Astrocyte (in vitro differentiated cells and primary cell): ENCODE data around the gene P3H3. TPM values are rescaled to one million over a fixed set of nuclear protein-coding genes. Genes with fewer than 3 reads are reported as not detected.

Experiments used
- DNase-seq: peaks from one replicate; pipeline ENCODE4 v3.0.0-alpha.2; 2010; ENCODE audit warnings: low read depth
- FAIRE-seq: peaks from 2 replicates; lab custom pipeline; 2011; peaks lifted over from hg19 to GRCh38; lab: Jason Lieb, UNC
- H2AFZ ChIP-seq: 2 replicates; pipeline ENCODE4 v1.6.0; 2012; ENCODE audit warnings: low read depth, low read length, inconsistent platforms
- H3K27ac ChIP-seq: 2 replicates; pipeline ENCODE4 v1.5.1; 2011; ENCODE audit warnings: low read depth, low read length, inconsistent platforms
- H3K27me3 ChIP-seq: 2 replicates; pipeline ENCODE4 v1.6.0; 2011; ENCODE audit warnings: low read length, inconsistent platforms; ENCODE audit not compliant: insufficient read depth
- H3K36me3 ChIP-seq: 2 replicates; pipeline ENCODE4 v1.5.1; 2011; ENCODE audit warnings: low read length, inconsistent platforms; ENCODE audit not compliant: insufficient read depth
- H3K4me1 ChIP-seq: 2 replicates; pipeline ENCODE4 v1.5.1; 2011; ENCODE audit warnings: low read length, inconsistent platforms; ENCODE audit not compliant: insufficient read depth
- H3K4me2 ChIP-seq: 2 replicates; pipeline ENCODE4 v1.6.0; 2012; ENCODE audit warnings: low read length, inconsistent platforms
- H3K4me3 ChIP-seq: 2 replicates; pipeline ENCODE4 v1.5.1; 2011; ENCODE audit warnings: low read depth, mild to moderate bottlenecking, low read length, inconsistent platforms; ENCODE audit not compliant: insufficient read depth
- H3K79me2 ChIP-seq: 2 replicates; pipeline ENCODE4 v1.6.0; 2012; ENCODE audit warnings: mild to moderate bottlenecking, low read length, inconsistent platforms; ENCODE audit not compliant: insufficient read depth
- H3K9ac ChIP-seq: 2 replicates; pipeline ENCODE4 v1.6.0; 2012; ENCODE audit warnings: mild to moderate bottlenecking, low read length, inconsistent platforms
- H3K9me3 ChIP-seq: 2 replicates; pipeline ENCODE4 v1.5.1; 2012; ENCODE audit warnings: low read depth, mild to moderate bottlenecking, low read length, inconsistent platforms; ENCODE audit not compliant: insufficient read depth
- H4K20me1 ChIP-seq: 2 replicates; pipeline ENCODE4 v1.6.0; 2012; ENCODE audit warnings: low read length, inconsistent platforms; ENCODE audit not compliant: insufficient read depth
- H3K27ac Mint-ChIP-seq: one replicate; pipeline ENCODE4 v1.8.0; 2021; ENCODE audit warnings: mild to moderate bottlenecking, mixed read lengths; ENCODE audit not compliant: unreplicated experiment
- H3K27me3 Mint-ChIP-seq: one replicate; pipeline ENCODE4 v1.8.0; 2021; ENCODE audit warnings: low read depth, mixed read lengths; ENCODE audit not compliant: unreplicated experiment
- H3K36me3 Mint-ChIP-seq: one replicate; pipeline ENCODE4 v1.8.0; 2021; ENCODE audit warnings: low read depth, mixed read lengths; ENCODE audit not compliant: unreplicated experiment
- H3K4me1 Mint-ChIP-seq: one replicate; pipeline ENCODE4 v1.8.0; 2021; ENCODE audit warnings: low read depth, mixed read lengths; ENCODE audit not compliant: unreplicated experiment
- H3K4me3 Mint-ChIP-seq: one replicate; pipeline ENCODE4 v1.8.0; 2021; ENCODE audit warnings: mild to moderate bottlenecking, moderate library complexity, mixed read lengths; ENCODE audit not compliant: unreplicated experiment
- H3K9me3 Mint-ChIP-seq: one replicate; pipeline ENCODE4 v1.8.0; 2021; ENCODE audit warnings: mild to moderate bottlenecking, mixed read lengths; ENCODE audit not compliant: unreplicated experiment
- CTCF ChIP-seq: IDR thresholded peaks from 2 replicates; pipeline ENCODE4 v1.5.1; 2011; ENCODE audit warnings: low read depth, mild to moderate bottlenecking, inconsistent platforms, low read length, moderate library complexity; ENCODE audit not compliant: insufficient read depth
- EZH2 ChIP-seq: IDR thresholded peaks from 2 replicates; pipeline ENCODE4 v1.6.1; 2012; ENCODE audit warnings: mild to moderate bottlenecking, low read length, inconsistent platforms; ENCODE audit not compliant: insufficient read depth
- total RNA-seq: library from RNA; stranded (reverse); gene quantifications from 2 replicates; pipeline ENCODE4 v1.2.1, GENCODE V29; 2021

The P3H3 gene
- total RNA-seq, 1 donor from 2014 or later: 101 TPM

GRCh38 chr12:6838854-6839253 is 10.6 kb downstream of the P3H3 start:
- Histone ChIP-seq H3K79me2 (no peaks in the 10 kb centered on the region), H3K9me3 (no peaks in the 10 kb centered on the region), H3K4me2 (no peak overlapping the region), H3K27me3 (no peaks in the 10 kb centered on the region), H2AFZ (no peak overlapping the region), H3K9ac (no peak overlapping the region), H4K20me1 (peaks cover 27% of the 10 kb centered on the region), H3K4me1 (no peaks in the 10 kb centered on the region), H3K36me3 (peaks cover 34% of the 10 kb centered on the region), H3K4me3 (no peak overlapping the region), H3K27ac (no peak overlapping the region)
- H3K27ac Mint-ChIP-seq: no peak overlapping the region
- H3K4me1 Mint-ChIP-seq: no peaks in the 10 kb centered on the region
- DNase-seq: no peak
- no peak for FAIRE-seq
- peaks cover 11% of the 10 kb centered on the region for H3K36me3 Mint-ChIP-seq
- H3K27me3 Mint-ChIP-seq: no peaks in the 10 kb centered on the region
- H3K9me3 Mint-ChIP-seq: no peaks in the 10 kb centered on the region
- no peak overlapping the region for H3K4me3 Mint-ChIP-seq
- TF ChIP-seq EZH2 (no peak), CTCF (no peak)

DNA sequence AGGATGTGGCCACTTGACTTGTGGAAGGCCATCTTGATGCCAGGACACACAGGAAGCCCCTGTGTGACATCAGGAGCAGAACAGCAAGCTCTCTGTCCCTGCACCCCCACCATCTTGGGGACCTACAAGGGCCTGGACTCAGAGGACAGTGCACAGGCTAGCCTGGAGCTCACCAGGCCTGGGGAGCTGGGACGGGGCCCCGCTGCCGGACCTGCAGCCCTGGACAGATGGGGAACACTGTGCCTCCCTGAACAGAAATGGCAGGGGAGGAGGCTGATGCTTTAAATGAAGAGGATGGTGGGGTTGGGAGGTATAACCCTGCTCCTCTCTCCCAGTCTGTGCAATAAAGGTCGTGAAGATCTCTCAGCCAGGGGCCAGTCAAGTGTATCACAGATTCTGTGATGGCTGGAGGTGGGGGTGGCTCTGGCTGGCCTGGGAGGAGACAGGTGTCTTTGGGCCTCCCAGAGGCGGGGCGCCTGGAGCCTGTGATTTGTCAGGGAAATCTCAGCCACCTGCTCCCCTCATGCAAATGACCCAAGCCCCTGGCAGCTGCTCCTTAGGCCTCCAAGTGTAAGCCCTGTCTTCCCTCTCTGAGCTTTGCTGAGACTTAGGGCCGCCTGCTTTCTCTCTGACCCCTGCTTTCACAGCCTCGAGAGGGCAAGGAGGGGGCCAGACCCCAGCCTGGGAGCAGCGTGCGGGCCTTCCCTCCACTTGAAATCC is 11.4 kb downstream of the P3H3 start:
- no peaks in the 10 kb centered on the region for H3K9me3 Mint-ChIP-seq
- DNase-seq: no peak
- H4K20me1 ChIP-seq: peaks cover 26% of the 10 kb centered on the region
- TF ChIP-seq CTCF: no peak
- TF ChIP-seq EZH2: no peak
- no peaks in the 10 kb centered on the region for H3K27me3 Mint-ChIP-seq
- no peak overlapping the region for H3K4me3 ChIP-seq
- no peaks in the 10 kb centered on the region for H3K4me1 ChIP-seq
- peaks cover 32% of the 10 kb centered on the region for H3K36me3 ChIP-seq
- H3K79me2 ChIP-seq: no peaks in the 10 kb centered on the region
- no peak for FAIRE-seq
- no peak overlapping the region for H3K9ac ChIP-seq
- H3K27me3 ChIP-seq: no peaks in the 10 kb centered on the region
- H3K27ac ChIP-seq: no peak overlapping the region
- H3K4me2 ChIP-seq: no peak overlapping the region
- H3K4me3 Mint-ChIP-seq: no peak overlapping the region
- H3K4me1 Mint-ChIP-seq: no peaks in the 10 kb centered on the region
- no peak overlapping the region for H3K27ac Mint-ChIP-seq
- H2AFZ ChIP-seq: no peak overlapping the region
- H3K36me3 Mint-ChIP-seq: peaks cover 11% of the 10 kb centered on the region
- no peaks in the 10 kb centered on the region for H3K9me3 ChIP-seq

GRCh38 chr12:6840330-6840729 is 12.1 kb downstream of the P3H3 start:
- Histone ChIP-seq H4K20me1 (peaks cover 25% of the 10 kb centered on the region), H3K27ac (no peak overlapping the region), H3K79me2 (no peaks in the 10 kb centered on the region), H3K9me3 (no peaks in the 10 kb centered on the region), H3K4me3 (no peak overlapping the region), H3K4me2 (no peak overlapping the region), H3K27me3 (no peaks in the 10 kb centered on the region), H3K36me3 (peaks cover 37% of the 10 kb centered on the region), H3K9ac (no peak overlapping the region), H2AFZ (no peak overlapping the region), H3K4me1 (no peaks in the 10 kb centered on the region)
- Mint-ChIP-seq H3K36me3 (peaks cover 12% of the 10 kb centered on the region), H3K9me3 (no peaks in the 10 kb centered on the region), H3K4me1 (no peaks in the 10 kb centered on the region), H3K4me3 (no peak overlapping the region), H3K27ac (no peak overlapping the region), H3K27me3 (no peaks in the 10 kb centered on the region)
- TF ChIP-seq EZH2 (no peak), CTCF (no peak)
- FAIRE-seq (no peak), DNase-seq (no peak)
